GM19455 (cell line): Measurements from ENCODE around the gene ALX3.

Experiments used
- ATAC-seq: cut with Tn5 transposase; IDR thresholded peaks from one replicate; pipeline ENCODE4 v1.9.1; 2021; ENCODE audit not compliant: unreplicated experiment

Gene ALX3

GRCh38 chr1:110067479-110067892 is 3.0 kb downstream of the ALX3 start:
- ATAC-seq: no peak

- ATAC-seq: no peak
Measured at GRCh38 chr1:110065841-110066240, 4.6 kb downstream of the ALX3 start.

GRCh38 chr1:110064576-110065337 is 5.7 kb downstream of the ALX3 start:
- ATAC-seq: no peak

GRCh38 chr1:110063781-110064180 is 6.7 kb downstream of the ALX3 start:
- ATAC-seq: no peak

- ATAC-seq: no peak
Measured at GRCh38 chr1:110062612-110063011, 7.9 kb downstream of the ALX3 start.

GRCh38 chr1:110061341-110061740 is 9.1 kb downstream of the ALX3 start:
- no peak for ATAC-seq

GRCh38 chr1:110060662-110061060 is 9.8 kb downstream of the ALX3 start:
- no peak for ATAC-seq

GRCh38 chr1:110060034-110060661 is 10.3 kb downstream of the ALX3 start:
- ATAC-seq: no peak

GRCh38 chr1:110059133-110059863 is 11.2 kb downstream of the ALX3 start:
- no peak for ATAC-seq

GRCh38 chr1:110058591-110058990 is 11.9 kb downstream of the ALX3 start:
- ATAC-seq: no peak

- no peak for ATAC-seq
Measured at GRCh38 chr1:110057963-110058518, 12.4 kb downstream of the ALX3 start.

- ATAC-seq: no peak
Measured at GRCh38 chr1:110056776-110057175, 13.7 kb downstream of the ALX3 start.

GRCh38 chr1:110056285-110056683 is 14.2 kb downstream of the ALX3 start:
- no peak for ATAC-seq

- ATAC-seq: no peak
Measured at GRCh38 chr1:110055493-110056284, 14.8 kb downstream of the ALX3 start.

- ATAC-seq: no peak
Measured at GRCh38 chr1:110053552-110054428, 16.7 kb downstream of the ALX3 start.

- ATAC-seq: no peak
Measured at GRCh38 chr1:110051262-110051648, 19.2 kb downstream of the ALX3 start.

- ATAC-seq: no peak
Measured at GRCh38 chr1:110050602-110051261, 19.7 kb downstream of the ALX3 start.

GRCh38 chr1:110049801-110050601 is 20.5 kb downstream of the ALX3 start:
- ATAC-seq: no peak
